HG02970 (cell line): ENCODE results near the gene CDH23.

Source experiments
- ATAC-seq: cut with Tn5 transposase; IDR thresholded peaks from one replicate; pipeline ENCODE4 v1.9.1; 2021; ENCODE audit warnings: mild to moderate bottlenecking, moderate library complexity, moderate number of reproducible peaks; ENCODE audit not compliant: unreplicated experiment, low FRiP score

The CDH23 gene

DNA sequence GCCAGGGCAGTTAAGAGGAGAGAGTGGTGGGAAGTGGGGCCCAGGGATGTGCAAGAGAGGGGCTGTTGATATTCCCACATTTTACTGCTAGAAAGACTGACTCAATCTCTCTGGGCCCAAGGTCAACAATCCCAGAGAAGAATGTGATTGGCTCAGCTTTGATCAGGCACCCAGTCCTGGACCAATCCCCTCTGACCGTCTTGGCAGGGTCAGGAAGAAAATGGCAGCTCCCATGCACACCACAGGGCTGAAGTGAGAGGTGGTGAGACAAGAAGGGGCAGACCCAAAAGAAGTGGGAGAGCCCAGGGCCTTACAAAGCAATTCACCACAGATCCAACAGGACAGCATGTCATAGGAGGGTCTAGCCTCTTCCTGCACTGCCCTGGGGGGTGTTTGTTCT is 326.1 kb downstream of the CDH23 start:
- ATAC-seq = no peak

DNA sequence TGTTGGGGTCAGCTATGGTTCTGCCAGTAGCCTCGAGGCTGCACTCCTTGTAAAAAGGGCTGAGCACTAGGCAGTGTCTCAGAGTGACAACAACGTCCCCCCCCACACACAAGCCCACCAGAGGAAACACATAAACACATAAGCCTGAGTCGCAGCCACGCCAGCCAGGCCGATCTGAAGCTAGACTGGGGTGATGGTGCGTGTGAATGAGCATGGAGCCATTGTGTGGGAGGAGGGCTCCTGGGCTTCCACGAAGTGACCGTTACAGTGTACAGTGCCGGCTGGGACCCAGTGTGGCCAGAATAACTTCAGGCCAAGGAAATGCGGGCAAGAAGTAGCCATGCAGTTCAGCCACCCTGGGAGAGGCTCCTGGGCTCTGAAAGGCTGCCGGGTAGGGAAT is 326.6 kb downstream of the CDH23 start:
- ATAC-seq = no peak

- no peak for ATAC-seq
These were observed 327.8 kb downstream of the CDH23 start for GRCh38 chr10:71724539-71724938.

- no peak for ATAC-seq
These were observed 328.5 kb downstream of the CDH23 start for GRCh38 chr10:71725249-71725648.

DNA sequence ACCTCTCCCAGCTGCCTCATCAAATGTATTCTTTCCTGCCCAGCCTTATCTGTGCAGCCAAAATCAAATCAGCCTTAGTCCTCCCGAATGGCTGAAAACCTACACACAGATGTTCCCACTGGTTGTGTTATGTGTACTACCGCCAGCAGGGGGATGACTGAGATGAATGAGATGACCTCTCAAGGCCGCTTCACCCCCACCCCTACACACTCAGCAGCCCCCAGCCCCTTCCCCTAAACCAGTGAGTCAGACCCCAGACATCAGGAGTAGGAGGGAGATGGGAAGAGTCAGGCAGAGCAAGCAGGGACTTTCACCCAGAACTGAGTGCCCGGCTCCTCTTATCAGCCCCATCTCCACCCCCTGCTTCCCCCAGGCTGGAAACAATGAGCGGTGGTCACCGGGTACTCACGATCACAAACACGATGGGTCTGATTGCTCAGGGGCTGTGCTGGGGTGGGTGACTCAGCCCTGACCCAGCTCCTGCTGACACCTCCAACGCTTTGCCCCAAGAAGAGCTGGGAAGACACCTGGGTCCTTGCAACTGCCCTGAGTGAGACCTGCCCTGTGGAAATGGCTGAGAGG is 329.4 kb downstream of the CDH23 start:
- no peak for ATAC-seq

DNA sequence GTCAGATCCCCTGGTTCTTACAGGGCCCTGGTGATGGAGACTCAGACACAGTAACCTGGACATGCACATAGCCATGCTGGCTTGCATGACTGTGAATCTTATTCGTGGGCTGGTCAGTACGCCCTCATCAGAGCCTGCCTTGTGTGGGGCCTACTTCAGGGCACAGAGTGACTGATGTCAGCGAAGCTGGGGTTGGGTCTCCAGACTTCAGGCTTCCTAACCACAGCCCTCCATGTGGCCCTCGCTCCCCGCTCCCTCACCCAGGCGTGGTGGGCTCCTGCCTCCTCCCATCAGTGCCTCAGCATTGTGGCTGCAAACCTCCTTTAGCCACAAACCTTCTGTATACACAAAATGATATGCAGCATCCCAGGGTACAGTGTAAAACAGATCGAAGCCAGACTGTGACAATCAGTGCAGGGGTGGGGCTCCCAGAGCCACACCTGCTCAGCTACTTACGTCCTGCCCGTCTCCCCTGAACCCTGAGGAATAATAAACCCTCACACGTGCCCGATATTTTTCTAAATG is 329.9 kb downstream of the CDH23 start:
- no peak for ATAC-seq

DNA sequence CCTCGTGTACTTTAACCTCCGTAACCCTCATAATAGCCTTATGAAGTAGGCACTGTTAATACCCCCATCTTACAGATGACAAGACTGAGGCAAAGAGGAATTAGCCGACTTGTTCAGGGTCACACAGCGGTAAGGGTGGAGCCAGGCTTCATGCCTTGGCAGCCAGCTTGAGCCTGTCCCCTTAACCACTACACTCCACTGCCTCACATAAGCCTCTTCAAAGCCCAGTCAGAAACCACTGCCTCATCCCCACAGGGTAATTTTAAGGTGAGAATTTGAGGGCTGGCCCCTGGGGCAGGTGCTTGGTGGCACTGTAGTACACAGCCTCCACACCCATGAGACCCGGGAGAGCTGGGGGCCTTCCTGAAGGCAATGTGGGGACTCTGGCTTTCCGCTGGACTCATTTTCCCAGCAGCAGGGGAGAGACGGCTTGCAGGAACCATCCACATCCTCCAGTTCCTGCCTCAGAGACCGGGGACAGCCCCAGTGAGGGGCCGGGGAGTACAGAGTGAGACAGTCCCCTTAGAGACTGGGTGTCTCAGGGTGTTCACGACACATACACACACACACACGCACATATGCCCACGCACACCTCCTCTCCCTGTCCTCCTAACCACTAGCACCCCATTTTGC is 330.5 kb downstream of the CDH23 start:
- ATAC-seq = peak; percentile 27

DNA sequence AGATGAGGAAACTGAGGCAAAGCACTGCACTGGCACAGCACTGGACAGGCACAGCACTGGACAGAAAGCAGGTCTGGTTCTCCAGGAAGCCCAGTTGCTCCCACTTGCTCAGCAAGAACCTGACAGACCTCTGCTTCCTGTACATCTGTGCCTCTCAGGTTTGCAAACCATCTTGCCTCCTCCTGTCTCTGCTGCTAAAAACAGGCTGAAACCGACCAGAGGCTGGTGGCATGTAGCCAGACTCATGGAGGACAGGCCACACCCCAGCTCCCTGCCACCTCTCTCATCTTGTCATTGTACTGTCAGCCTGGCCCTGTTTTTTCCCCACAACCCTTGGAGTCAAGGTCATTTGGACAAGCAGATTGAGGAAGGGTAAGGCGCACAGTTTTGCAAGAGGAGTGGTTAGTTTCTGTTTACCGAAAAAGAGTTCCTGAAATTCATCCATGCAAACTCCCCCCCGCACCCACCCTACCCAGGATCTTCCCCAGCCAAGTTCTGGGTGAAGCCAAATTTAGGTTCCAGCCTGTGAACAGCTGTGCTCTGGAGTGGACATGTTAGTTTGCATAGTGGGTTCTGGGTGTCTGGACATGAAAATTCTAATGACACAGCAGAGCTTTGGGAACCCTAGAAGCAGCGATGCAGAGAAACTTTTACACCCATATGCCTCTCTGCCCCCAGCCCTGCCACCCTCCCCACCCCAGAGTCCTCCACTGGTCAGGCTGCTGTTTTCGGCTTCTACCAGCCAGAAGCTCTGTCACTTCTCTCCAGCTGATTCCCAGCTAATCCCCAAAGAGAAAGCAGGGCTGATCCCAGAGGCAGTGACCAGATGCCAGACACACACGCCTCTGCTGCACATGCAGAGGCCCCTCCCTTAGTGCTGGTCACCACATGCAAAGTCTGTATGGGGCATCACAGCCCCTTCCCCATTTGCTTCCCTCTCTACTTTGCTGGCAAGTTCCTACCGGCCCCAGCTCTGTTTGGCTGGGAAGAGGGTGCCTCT is 331.3 kb downstream of the CDH23 start:
- ATAC-seq = peak; percentile 48

DNA sequence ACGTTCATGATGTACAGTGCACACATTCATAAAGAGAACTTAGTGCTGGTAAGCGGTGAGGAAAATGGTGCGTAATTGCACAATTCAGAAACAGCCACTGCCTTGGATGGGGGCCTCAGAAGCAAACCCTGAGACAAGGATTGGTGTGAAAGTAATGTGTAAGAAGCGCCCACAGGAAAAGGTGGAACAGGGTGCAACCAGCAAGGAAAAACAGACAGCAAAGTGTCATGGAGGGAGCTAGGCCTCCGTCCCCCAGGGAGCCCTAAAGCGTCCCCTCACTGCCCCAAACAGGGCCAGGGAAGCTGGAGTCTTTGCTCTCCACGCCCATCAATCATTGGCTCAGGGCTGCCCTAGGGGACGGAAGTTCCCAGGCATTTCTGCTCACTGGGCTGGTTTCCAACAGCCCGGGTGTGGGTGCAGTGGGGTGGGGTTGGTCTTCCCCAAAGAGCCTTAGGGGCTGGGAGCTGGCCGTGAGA is 332.5 kb downstream of the CDH23 start:
- ATAC-seq = no peak

DNA sequence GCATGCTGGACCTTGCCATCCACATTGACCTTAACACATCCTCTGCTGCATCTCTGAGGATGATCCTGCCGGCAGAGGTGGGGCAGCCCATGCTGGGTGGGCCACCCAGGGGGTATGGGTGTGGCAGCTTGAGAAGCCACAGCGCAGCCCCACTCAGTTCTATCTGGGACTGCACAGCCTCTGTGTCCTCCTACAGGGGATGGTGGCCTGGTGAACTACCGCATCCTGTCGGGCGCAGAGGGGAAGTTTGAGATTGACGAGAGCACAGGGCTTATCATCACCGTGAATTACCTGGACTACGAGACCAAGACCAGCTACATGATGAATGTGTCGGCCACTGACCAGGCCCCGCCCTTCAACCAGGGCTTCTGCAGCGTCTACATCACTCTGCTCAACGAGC is 335.1 kb downstream of the CDH23 start:
- no peak for ATAC-seq

DNA sequence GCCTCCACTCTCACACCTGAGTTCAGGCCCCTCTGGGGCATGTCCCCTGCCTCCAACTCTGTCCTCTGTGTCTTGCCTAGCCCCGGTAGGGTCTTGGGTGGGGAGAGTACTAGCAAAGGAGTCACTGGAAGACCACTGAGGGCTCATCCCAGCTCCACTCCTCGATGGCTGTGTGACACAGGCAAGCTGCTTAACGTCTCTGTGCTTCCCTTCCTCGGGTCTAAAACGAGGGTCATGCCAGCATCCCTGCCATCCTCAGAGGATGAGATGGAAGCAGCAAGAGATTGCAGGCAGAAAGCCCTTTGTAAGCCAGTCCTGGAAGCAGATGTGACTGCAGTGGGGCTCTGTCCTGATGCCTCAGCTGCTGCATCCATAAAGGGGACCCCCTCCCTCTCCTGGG is 338.1 kb downstream of the CDH23 start:
- ATAC-seq = no peak

GRCh38 chr10:71735709-71736569 is 339.2 kb downstream of the CDH23 start:
- no peak for ATAC-seq

- no peak for ATAC-seq
These were observed 339.8 kb downstream of the CDH23 start for GRCh38 chr10:71736570-71736952.

GRCh38 chr10:71737001-71737833 is 340.5 kb downstream of the CDH23 start:
- no peak for ATAC-seq

- ATAC-seq = no peak
These were observed 341.1 kb downstream of the CDH23 start for GRCh38 chr10:71737834-71738197.

- ATAC-seq = no peak
These were observed 342.7 kb downstream of the CDH23 start for GRCh38 chr10:71739358-71739900.

DNA sequence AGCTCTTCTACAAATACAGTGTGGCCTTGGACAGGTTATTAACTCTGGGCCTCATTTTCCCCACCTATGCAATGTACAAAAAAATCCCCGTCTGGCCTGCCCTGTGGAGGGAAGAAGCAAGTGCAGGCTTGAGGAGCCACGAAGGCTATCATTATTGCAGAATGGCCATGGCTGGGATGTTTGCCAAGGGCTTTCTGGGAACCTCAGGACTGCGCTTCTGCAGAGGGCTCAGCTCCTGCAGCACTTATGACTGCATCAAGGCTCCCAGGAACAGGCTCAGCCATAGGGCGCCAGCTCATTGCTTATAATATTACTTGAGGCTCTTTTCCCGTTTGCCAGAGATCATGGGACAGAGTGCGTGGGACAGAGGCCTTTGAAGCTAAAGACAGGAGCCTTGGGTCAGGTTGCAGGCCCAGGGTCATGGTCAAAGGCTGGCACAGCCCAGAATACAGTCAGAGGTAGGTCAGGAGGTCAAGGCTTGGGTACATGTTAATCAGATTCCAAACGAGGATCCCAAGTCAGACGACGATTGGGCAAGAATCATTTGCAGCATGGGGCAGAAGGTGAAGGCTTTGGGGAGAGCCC is 343.4 kb downstream of the CDH23 start:
- no peak for ATAC-seq

DNA sequence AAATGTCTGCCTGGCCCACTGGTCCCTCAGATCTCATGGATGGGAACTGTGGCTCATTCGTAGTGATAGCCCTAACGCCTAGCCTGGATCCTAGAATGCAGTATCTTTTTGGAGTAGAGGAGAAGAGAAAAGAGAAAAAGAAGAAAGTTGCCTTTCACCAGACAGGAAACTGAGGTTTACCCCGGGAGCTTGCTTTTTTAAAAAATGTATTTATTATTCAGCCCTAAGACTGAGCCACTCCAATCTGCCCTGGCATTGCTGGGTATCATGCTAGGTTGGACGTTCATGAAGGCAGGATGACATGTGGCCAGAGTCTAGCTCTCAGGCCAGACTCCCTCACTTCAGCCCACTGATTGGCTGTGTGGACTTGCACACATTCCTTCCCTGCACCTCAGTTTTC is 344.3 kb downstream of the CDH23 start:
- ATAC-seq = no peak

DNA sequence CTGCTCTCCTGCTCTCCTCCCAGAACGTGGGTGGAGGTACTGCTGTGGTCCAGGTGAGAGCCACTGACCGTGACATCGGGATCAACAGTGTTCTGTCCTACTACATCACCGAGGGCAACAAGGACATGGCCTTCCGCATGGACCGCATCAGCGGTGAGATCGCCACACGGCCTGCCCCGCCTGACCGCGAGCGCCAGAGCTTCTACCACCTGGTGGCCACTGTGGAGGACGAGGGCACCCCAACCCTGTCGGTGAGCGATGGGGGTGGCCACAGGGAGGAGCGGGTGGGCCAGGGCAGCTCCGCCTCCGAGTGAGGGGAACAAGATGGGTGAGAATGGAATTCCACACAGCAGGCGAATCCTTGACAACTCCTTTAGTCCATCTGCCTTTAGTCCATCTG is 345.0 kb downstream of the CDH23 start:
- ATAC-seq = no peak
